Activated T-cell treated with anti-CD3 and anti-CD28 coated beads for 4 hours (primary cell): ENCODE results near the gene APOBEC4.
"Not testable (repeated sequence)": the region's sequence is repeated elsewhere in the genome, so short reads cannot be mapped to it uniquely, and the experiment has no call there.

Experiments used
- DNase-seq: peaks from one replicate; pipeline ENCODE4 v3.0.0-alpha.2; 2020

Gene APOBEC4, protein sequence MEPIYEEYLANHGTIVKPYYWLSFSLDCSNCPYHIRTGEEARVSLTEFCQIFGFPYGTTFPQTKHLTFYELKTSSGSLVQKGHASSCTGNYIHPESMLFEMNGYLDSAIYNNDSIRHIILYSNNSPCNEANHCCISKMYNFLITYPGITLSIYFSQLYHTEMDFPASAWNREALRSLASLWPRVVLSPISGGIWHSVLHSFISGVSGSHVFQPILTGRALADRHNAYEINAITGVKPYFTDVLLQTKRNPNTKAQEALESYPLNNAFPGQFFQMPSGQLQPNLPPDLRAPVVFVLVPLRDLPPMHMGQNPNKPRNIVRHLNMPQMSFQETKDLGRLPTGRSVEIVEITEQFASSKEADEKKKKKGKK

GRCh38 chr1:183652547-183653461, at the start of gene APOBEC4:
APOBEC4 (minus strand) TSS chr1:183653316; CDS start chr1:183648781, 4,535 bp downstream.
- no peak for DNase-seq

- DNase-seq, result no peak
These were observed 49.7 kb upstream of the APOBEC4 start for GRCh38 chr1:183702813-183703198.

GRCh38 chr1:183702087-183702812, 49.1 kb upstream of the APOBEC4 start:
- DNase-seq, result no peak

GRCh38 chr1:183699616-183700160, 46.6 kb upstream of the APOBEC4 start:
- DNase-seq, result no peak

DNA sequence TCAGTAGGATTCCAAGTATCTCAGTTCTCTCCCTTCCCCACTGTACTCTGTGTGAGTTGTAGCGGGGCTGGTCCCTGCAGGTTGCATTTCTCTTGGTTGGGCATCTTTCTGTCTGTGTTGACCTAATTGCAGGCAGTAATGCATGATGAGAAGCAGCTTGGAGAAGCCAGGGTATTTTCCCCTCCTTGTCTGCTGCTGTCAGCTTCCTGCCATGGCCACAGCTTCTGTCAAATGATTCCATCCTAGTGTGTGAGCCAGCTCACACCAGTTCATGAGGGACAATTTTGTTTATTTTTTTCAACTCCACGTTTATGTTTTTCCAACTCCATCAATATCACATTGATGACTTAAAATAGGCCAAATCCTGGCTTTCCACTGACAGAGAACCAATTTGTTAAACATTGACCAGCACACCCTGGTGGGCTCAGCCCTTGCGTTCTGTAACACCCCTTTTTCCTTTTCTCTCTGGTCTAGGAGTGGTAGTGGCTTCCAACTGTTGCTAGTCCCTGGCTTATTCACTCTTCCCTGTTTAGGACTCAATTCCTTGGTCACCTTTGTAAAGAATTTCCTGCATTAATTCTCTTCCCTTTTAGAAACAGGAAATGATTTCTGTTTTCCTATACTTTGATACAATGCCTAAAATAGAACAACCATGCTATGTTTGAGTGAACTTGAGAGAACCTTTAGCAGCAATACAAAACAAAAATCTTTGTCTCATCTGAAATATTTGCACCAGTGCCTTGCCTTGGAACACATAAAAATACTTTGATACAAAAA, 44.9 kb upstream of the APOBEC4 start:
- no peak for DNase-seq

GRCh38 chr1:183696981-183697380, 43.9 kb upstream of the APOBEC4 start:
- no peak for DNase-seq

GRCh38 chr1:183694755-183695154, 41.6 kb upstream of the APOBEC4 start:
- DNase-seq, result no peak

DNA sequence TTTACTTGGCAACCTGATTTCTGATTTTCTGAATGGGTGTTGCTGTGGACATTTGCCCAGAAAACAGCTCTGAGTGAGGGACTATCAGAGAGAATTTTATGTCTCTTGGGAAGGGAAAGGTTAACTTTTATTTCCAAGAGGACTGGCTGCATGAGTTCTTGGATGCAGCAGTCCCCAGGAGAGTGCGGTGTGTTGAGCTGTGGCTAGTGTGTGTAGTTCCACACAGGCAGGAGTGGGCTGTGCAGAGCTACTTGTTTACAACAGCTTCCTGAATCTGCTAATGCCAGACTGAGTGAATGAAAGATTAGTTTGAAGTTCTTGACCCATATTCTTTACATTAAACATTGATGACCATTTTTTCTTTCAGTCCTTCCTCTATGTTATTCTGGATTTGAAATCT, 41.0 kb upstream of the APOBEC4 start:
- DNase-seq, result no peak

DNA sequence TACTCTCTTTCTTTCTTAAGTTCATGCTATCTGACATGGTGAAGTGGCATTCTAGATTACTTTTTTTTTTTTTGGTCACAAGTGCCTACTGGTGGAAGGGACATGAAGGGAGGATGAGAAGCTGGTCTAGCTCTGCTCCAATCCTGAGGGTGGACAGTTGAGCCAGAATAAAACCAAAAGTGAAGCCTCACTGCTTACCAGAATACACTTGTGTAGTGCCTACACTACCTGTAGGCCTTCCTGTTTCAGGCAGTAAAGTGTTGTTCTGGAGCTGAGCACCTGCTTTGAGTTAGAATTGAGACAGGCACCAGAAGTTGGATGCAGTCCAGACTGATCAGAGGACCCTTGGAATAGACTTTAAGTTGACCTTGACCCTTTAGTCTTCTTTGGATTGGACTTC, 40.4 kb upstream of the APOBEC4 start:
- no peak for DNase-seq

GRCh38 chr1:183689762-183690204, 36.7 kb upstream of the APOBEC4 start:
- no peak for DNase-seq

GRCh38 chr1:183688341-183689060, 35.4 kb upstream of the APOBEC4 start:
- DNase-seq, result no peak

DNA sequence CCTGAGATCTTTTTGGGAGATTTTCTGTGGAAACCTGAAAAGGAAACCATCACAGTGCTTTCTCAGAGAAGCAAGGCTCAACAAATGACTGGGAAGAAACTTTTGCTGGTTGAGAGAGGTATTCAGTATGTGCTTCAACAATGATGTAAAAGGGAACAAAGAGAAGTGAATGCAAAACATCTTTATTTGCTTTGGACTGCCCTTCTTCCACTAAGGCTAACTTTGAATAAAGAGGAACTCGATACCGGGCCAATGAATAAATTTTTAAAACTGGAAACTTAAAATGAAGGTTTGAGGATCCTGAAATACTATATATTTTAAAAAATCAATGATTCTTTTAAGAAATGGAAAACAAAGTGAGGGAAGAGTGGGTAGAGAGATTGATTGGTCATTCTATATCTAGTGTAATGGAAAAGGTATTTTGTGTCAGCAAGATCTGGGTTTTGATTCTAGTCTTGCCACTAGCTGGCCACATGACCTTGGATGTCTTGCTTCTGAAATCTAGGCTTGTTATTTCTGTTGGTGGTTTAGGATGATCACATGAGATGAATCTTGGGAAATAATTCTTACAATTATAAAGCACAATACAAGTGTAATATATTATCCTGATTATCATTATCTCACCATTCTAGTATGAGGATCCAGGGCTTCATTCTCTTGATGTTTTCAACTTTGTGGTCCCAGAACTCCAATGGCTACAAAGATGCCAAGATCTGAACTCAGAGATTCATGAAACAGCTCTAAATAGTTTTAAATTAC, 34.6 kb upstream of the APOBEC4 start:
- DNase-seq, result no peak

GRCh38 chr1:183686229-183686628, 33.1 kb upstream of the APOBEC4 start:
- no peak for DNase-seq

DNA sequence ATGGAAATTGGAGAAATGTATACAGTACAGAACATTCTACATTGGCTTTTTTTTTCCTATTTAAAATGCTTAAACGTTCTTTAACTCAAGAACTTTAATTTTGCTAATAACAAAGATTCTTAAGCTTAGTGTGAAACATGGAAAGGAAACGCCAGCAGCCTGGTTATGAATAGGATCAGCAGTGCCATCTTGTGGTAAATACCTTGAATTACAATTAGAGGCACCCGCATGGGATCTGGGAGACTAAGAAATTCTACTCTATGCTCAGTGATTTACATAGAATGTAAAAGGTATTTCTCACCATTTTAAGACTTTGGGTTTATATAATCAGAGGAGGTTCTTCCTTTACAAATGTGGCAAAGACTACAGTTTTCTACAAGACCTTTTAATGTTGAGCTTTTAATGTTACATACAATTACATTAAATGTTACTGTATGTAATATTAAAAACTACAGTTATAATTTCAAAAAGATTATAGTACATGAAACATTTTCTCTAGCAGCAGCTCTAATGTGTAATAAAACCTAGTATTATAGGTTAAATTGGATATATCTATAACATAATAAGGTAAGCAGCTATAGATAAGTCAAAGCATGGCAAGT, 32.1 kb upstream of the APOBEC4 start:
- peak; percentile 9 for DNase-seq

DNA sequence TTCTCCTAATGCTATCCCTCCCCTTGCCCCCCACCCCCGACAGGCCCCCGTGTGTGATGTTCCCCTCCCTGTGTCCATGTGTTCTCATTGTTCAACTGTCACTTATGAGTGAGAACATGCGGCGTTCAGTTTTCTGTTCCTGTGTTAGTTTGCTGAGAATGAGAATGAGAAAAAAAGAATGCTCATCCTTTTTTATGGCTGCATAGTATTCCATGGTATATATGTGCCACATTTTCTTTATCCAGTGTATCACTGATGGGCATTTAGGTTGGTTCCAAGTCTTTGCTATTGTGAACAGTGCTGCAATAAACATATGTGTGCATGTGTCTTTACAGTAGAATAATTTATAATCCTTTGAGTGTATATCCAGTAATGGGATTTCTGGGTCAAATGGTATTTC, 26.2 kb upstream of the APOBEC4 start:
- DNase-seq, result not testable (repeated sequence)

- no peak for DNase-seq
These were observed 25.7 kb upstream of the APOBEC4 start for GRCh38 chr1:183678819-183679218.

DNA sequence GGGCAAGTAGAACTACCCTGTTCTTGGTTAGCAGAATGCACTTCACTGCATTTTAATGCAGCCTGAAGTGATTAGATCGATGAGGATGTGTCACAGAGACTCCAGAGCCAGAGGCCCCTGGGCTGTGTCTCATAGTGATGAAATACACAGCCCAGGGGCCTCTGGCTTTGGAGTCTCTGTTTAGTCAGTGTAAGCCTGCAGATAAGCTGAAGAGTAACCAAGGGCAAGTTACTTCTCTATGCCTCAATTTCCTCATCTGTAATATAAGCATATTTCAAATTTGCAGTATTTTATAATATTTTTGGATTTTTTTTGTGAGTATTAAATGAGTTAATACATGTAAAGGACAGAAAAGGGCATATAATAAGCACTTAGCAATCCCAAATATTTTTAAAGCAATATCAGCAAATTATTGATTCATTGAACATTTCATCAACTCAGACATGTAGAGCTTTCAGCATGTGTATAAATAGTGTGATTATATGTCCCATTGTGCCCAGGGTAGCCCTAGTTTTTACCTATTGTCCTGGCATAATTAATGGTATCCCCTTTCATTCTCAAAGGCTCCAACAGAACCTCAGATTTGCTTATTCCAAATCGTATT, 23.6 kb upstream of the APOBEC4 start:
- no peak for DNase-seq

- DNase-seq, result no peak
These were observed 22.9 kb upstream of the APOBEC4 start for GRCh38 chr1:183675883-183676585.

DNA sequence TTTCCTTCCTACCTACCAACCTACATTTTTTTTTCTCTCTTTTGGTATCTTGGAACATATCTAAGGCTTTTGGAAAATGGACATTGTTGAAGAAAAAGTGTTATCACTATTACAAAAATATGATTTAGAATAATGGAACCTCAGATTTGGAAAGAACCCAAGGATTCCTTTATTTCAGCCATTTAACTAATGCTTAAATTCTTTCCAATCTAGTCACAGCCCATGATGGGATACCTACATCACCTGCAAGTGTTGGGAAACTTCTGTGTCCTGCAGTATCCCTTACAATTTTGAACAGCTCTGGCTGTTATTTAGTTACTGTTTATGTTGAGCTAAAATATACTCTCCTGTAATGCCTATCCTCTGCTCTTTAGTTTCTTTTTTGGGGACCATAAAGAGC, 22.3 kb upstream of the APOBEC4 start:
- no peak for DNase-seq
